AG09319 (cell line): Measurements from ENCODE around the gene PGBD5.
"Not testable (repeated sequence)": the region's sequence is repeated elsewhere in the genome, so short reads cannot be mapped to it uniquely, and the experiment has no call there.

Experiments used
- DNase-seq: peaks from one replicate; pipeline ENCODE4 v3.0.0-alpha.2; 2010; ENCODE audit warnings: low read depth; ENCODE audit errors: extremely low read depth
- TF ChIP-seq, protein P1 (sequence below): IDR thresholded peaks from 2 replicates; pipeline ENCODE4 v1.5.1; 2011; ENCODE audit warnings: low read depth, mild to moderate bottlenecking, inconsistent platforms, low read length, moderate library complexity

Gene PGBD5

DNA sequence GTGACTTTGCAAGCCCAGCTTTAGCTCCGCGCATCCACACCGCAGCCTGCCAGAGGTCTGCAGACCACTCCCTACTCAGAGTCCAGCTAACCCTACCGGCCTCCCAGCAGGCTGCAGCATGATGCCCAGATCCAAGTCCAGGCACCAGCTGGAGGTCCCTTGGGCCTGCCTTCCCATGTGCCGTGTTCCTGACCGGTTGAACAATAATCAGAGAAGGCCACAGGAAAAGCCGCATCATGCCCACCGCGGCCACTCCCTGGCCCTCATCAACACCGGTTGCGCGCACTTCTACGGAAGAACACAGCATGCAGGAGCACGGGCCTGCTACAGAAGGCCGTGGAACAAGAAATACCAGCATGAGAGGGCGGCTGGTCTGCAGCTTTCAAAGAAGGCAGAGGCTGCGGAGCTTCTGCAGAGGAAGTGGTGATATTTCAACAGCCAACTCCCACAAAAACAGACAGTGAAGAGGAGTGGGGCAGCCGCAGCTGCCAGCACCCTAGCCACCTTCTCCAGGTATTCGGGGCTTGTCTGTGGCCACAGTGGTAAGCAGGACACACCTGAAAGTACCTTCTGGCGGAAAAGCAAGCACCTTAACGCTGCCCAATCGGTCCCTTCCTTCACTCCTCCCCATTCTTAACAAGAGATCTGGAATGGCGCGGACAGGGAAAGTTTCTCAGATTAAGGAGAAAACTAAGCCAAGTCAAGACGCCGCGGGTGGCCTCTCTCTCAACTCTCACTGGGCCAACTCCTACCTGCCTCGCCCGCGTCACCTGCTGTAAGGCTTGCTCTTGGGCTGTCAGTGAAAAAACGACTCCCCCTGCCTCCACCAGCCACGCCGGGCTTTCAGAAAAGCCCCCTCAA, 1.5 kb downstream of the PGBD5 start:
- no peak for DNase-seq
- TF ChIP-seq, protein P1, sequence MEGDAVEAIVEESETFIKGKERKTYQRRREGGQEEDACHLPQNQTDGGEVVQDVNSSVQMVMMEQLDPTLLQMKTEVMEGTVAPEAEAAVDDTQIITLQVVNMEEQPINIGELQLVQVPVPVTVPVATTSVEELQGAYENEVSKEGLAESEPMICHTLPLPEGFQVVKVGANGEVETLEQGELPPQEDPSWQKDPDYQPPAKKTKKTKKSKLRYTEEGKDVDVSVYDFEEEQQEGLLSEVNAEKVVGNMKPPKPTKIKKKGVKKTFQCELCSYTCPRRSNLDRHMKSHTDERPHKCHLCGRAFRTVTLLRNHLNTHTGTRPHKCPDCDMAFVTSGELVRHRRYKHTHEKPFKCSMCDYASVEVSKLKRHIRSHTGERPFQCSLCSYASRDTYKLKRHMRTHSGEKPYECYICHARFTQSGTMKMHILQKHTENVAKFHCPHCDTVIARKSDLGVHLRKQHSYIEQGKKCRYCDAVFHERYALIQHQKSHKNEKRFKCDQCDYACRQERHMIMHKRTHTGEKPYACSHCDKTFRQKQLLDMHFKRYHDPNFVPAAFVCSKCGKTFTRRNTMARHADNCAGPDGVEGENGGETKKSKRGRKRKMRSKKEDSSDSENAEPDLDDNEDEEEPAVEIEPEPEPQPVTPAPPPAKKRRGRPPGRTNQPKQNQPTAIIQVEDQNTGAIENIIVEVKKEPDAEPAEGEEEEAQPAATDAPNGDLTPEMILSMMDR, result no peak

DNA sequence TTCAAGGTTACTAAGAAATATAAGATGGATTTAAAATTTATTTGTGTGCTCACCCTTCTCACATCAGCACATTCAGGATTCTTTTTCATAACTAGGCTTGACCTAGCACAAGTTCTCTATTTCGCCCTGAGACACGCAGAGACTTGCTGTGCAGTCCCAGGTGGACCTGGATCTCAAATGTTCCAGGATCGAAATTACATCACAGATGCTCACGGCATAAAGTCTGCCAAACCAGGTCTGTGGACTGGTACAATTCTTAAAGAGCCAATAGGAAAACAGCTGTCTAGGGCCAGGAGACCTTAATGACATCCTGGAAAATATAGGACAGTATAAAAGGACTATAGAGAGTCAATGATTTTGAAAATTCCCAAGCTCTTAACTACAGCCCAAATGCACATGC, 2.2 kb downstream of the PGBD5 start:
- TF ChIP-seq, protein P1, result no peak
- no peak for DNase-seq

DNA sequence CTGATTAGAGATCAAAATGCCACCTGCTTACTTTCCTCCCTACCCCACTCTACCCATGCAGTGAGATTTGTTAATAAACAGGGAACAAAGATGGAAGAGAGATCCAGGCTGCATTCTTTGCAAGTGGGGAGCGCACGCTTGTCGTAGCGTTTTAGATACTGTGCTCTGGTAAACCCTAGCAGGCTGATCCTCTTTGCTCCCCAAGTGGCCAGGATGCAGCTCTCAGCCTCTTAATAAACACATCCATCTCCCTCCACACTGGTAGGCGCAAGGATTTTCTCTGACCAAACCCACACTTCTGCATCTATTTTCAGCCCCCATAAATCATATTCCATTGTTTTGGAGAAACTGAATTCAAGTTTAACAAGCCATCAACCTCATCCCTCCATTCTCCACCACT, 2.9 kb downstream of the PGBD5 start:
- DNase-seq, result no peak

DNA sequence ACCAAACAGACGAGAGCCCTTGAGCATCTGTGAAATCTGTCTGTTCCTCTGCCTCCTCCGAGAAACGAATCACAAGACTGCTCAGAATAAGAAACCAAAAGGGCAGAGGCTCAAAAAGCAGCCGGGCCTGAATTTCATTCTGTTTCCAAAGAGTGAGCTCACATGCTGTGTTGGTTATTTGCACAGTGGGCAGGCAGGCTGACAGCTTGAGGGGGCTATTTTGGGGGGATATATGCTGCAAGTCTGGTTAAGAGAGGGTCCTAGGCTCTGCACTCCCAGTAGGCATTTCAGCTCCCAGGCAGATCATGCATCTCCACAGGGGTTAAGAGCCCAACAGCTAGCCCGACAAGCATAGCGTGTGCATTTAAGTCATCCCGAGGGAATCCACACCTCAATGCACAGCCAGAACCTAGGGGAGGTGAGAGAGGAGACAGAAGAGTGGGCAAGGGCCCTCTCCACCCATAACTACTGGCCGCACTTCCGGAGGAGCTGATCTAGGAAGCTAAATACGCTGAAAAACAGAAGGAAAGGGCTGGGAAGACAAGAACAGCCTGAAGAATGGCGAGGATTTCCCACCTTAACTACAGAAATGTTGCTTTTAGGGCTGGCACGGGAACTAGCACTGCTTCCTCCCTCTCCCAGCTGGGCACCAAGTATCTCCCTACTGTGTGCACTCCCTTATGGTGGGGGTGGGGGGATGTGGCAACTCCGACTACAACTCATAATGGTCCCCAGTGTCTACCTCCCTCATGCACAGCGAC, 3.7 kb downstream of the PGBD5 start:
- no peak for DNase-seq
- TF ChIP-seq, protein P1, result no peak

More for the DNA sequence above, 2.9 kb downstream of the PGBD5 start:
- TF ChIP-seq, protein P1, result no peak

DNA sequence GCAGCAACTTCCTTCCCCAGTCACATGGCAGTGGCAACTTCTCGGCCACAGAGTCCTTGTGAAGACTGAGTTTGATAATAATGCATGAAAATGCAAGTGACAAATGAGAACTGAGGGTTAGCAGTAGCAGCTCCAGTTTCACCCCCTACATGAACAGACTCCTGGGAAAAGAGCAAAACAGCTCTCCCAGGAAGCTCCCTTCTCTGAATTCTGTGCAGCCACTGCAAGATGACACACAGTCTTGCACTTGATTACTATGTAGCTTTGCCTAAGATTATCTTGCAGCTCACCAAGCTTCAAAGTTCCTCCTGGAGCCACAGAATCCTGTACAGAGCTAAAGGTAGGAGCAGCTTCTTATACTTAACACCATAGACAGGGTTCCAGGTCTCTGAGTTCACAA, 4.7 kb downstream of the PGBD5 start:
- TF ChIP-seq, protein P1, result no peak
- no peak for DNase-seq

DNA sequence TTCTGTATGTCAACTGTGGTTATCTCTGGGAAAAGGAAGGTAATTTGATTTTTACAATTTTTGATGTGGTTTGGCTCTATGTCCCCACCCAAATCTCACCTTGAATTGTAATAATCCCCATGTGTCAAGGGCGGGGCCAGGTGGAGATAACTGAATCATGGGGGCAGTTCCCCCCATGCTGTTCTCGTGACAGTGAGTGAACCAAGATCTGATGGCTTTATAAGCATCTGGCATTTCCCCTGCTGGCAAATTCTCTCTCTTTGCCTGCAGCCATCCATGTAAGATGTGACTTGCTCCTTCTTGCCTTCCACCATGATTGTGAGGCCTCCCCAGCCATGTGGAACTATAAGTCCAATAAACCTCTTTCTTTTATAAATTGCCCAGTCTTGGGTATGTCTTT, 5.8 kb downstream of the PGBD5 start:
- DNase-seq, result not testable (repeated sequence)

DNA sequence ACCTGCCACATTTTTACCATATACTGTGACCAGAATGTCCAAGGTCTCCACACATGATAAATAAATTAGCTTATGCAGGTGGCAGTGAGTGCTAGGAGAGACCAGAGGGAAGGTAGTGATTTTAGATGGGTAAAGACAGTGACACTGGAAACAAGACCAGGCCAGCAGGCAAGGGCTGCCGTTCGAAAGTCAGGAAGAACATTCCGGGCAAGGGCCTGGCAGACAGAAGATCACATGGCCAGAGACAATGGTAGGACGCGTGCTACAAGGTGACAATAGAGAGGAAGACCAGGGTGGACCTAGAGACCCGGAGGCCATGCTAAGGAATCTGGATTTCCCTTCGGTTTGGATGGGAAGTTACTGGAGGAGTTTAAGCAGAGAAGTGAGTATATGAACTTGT, 9.7 kb downstream of the PGBD5 start:
- no peak for DNase-seq
- TF ChIP-seq, protein P1, result no peak
